PFSK-1 (cell line): Measurements from ENCODE around the gene THRB.

Experiments
- FOXP2 ChIP-seq: optimal IDR thresholded peaks from 2 replicates; pipeline ENCODE3; 2011; ENCODE audit warnings: borderline replicate concordance, control low read depth, inconsistent platforms; ENCODE audit not compliant: insufficient read depth; ENCODE audit errors: extremely low read length, extremely low read depth
- POLR2AphosphoS5 ChIP-seq: IDR thresholded peaks from 2 replicates; pipeline ENCODE4 v1.6.1; 2012; ENCODE audit warnings: low read depth, mild to moderate bottlenecking, control low read depth, low read length, moderate library complexity
- REST ChIP-seq, 2 experiments: IDR thresholded peaks; 2 replicates each; pipeline versions ENCODE4 v1.6.1 to v1.8.0; 2011 to 2012; ENCODE audit warnings: low read depth in 2 of 2, low read length in 2 of 2, control low read depth in 1 of 2, inconsistent platforms in 1 of 2, mild to moderate bottlenecking in 1 of 2, moderate library complexity in 1 of 2; ENCODE audit not compliant: insufficient read depth in 1 of 2
- SIN3A ChIP-seq: IDR thresholded peaks from 2 replicates; pipeline ENCODE4 v1.6.1; 2012; ENCODE audit warnings: mild to moderate bottlenecking, low read length, moderate library complexity, borderline replicate concordance; ENCODE audit not compliant: insufficient read depth
- TAF1 ChIP-seq: IDR thresholded peaks from 2 replicates; pipeline ENCODE4 v1.6.1; 2012; ENCODE audit warnings: low read length, control low read depth, borderline replicate concordance; ENCODE audit not compliant: insufficient read depth

The THRB gene

DNA sequence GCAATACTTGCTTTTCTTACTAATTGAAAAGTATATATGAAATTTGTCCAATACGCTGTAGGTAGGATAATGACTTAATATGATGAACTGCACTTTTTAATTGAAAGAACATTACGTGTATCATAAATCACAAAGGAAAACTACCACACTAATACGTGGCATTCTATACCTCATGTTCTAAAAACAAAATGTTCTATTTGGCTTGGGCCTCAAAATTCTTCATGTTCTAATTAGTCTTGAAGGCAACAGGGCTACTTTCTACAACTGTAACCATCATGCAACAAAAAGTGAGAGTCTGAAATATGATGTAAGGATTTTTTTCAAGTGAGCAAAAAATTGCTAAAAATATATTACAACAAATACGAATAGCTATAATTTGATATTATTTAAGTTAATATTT lies 19.8 kb downstream of the THRB start:
- no peak for TF ChIP-seq TAF1
- no peak for TF ChIP-seq SIN3A
- no peak for TF ChIP-seq REST (IDR thresholded peaks at IDR 0.05; ENCODE audit: insufficient read depth in 1 of 2, low read depth in 2 of 2, low read length in 2 of 2)
- no peak for TF ChIP-seq POLR2AphosphoS5
- TF ChIP-seq FOXP2: no peak

- TF ChIP-seq FOXP2: no peak
- TF ChIP-seq SIN3A: no peak
- no peak for TF ChIP-seq TAF1
- TF ChIP-seq REST (IDR thresholded peaks at IDR 0.05; ENCODE audit: insufficient read depth in 1 of 2, low read depth in 2 of 2, low read length in 2 of 2): no peak
- no peak for TF ChIP-seq POLR2AphosphoS5
These were observed 22.3 kb downstream of the THRB start for GRCh38 chr3:24472358-24472757.

DNA sequence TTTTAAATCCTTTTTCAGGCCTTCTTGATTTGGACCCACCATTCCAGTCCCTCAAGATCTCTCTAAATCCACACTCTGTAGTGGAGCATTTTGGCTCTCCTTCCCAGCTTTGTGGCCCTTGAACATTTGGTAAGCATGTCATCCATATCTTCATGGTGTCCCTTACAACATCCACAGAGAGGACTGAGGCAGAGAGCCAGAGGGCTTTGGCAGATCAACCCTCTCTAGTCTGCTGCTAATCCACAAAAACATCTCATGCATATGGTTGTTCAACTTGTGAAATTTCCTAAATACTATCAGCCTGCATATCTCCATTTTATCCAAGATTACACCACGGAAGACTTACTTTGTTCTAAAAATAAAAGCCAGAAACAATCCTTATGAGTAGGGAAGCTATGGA lies 23.2 kb downstream of the THRB start:
- no peak for TF ChIP-seq REST (IDR thresholded peaks at IDR 0.05; ENCODE audit: insufficient read depth in 1 of 2, low read depth in 2 of 2, low read length in 2 of 2)
- no peak for TF ChIP-seq SIN3A
- no peak for TF ChIP-seq FOXP2
- no peak for TF ChIP-seq TAF1
- no peak for TF ChIP-seq POLR2AphosphoS5

- TF ChIP-seq POLR2AphosphoS5: no peak
- TF ChIP-seq REST (IDR thresholded peaks at IDR 0.05; ENCODE audit: insufficient read depth in 1 of 2, low read depth in 2 of 2, low read length in 2 of 2): no peak
- TF ChIP-seq SIN3A: no peak
- no peak for TF ChIP-seq TAF1
- no peak for TF ChIP-seq FOXP2
These were observed 24.4 kb downstream of the THRB start for GRCh38 chr3:24470277-24470676.

GRCh38 chr3:24464389-24464788 lies 30.3 kb downstream of the THRB start:
- TF ChIP-seq FOXP2 (no peak), SIN3A (no peak), TAF1 (no peak), REST (IDR thresholded peaks at IDR 0.05; ENCODE audit: insufficient read depth in 1 of 2, low read depth in 2 of 2, low read length in 2 of 2) (no peak), POLR2AphosphoS5 (no peak)
